ENCODE results near the gene STIM1. TPM values are rescaled to one million over a fixed set of nuclear protein-coding genes. Genes with fewer than 3 reads are reported as not detected.

Gene STIM1
- total RNA-seq, 2 experiments from 2014 or later: 55.9 to 61.1 TPM

DNA sequence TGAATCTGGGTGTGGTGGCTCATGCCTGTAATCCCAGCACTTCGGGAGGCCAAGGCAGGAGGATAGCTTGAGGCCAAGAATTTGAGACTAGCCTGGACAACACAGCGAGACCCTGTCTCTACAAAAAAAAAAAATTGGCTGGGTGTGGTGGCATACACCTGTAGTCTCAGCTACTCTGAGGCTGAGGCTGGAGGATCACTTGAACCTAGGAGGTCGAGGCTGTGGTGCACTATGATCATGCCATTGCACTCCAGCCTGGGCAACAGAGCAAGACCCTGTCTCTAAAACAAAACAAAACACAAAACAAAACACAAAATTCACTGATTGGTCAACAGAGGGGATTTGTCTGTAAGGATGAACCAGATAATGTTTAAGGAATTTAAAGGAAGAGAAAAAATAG lies 113.7 kb downstream of the STIM1 start:
- Mint-ChIP-seq H3K27ac (peak overlapping the region; percentile 85), H3K36me3 (peaks cover 23% of the 10 kb centered on the region), H3K9me3 (no peaks in the 10 kb centered on the region), H3K27me3 (no peaks in the 10 kb centered on the region), H3K4me1 (ENCODE audit: low read depth) (peaks cover 73% of the 10 kb centered on the region), H3K4me3 (peak overlapping the region; percentile 42)
- no peak for DNase-seq
- CTCF ChIA-PET: interaction anchor here (1.0 to 1.3 kb wide), 2 partner anchors 64 to 114 kb away, joined by 3 to 7 read pairs; partner anchors contain the start of gene STIM1
- intact Hi-C loops (cut with micrococcal nuclease): loop anchor here (1.0 kb wide), 6 partner anchors 10 to 115 kb away; no protein-coding TSS in a partner anchor
- POLR2A ChIA-PET: interaction anchor here (2.6 kb wide), 1 partner anchor 114 kb away, joined by 15 read pairs; the partner anchor contains the start of gene STIM1

- intact Hi-C loops (cut with micrococcal nuclease): loop anchor here (1.0 kb wide), 6 partner anchors 10 to 115 kb away; no protein-coding TSS in a partner anchor
- Mint-ChIP-seq H3K4me1 (ENCODE audit: low read depth) (peaks cover 73% of the 10 kb centered on the region), H3K27ac (peak overlapping the region; percentile 85), H3K36me3 (peaks cover 23% of the 10 kb centered on the region), H3K4me3 (peak overlapping the region; percentile 42), H3K27me3 (no peaks in the 10 kb centered on the region), H3K9me3 (no peaks in the 10 kb centered on the region)
- POLR2A ChIA-PET: interaction anchor here (0.6 to 2.6 kb wide), 3 partner anchors 9 to 114 kb away, joined by 3 to 15 read pairs (median 4); partner anchors contain the start of gene STIM1
- DNase-seq: peak; percentile 49
- CTCF ChIA-PET: interaction anchor here (0.8 to 1.8 kb wide), 6 partner anchors 9 to 121 kb away, joined by 3 to 16 read pairs (median 4); partner anchors contain the start of gene STIM1
Observed at GRCh38 chr11:3969613-3970012, 114.1 kb downstream of the STIM1 start.

DNA sequence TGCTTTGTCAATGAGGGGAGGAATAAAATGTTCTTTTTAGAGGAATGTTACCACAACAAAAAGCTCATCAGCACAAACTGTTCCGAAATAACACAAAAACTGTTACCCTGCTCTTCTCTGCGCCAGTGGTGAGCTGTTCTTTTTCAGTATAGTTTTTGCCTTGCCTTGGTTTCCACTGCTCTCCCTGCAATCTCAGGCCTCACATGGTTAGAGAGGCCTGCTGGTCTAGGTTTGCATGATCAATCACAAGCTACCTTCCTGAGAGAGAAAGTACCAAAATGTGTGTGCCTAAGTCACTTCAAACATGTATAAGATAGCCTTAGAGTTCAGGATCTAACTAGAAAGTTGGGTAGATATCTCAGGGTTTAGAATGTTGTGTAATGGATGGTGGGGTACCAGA lies 114.6 kb downstream of the STIM1 start:
- H3K36me3 Mint-ChIP-seq: peaks cover 23% of the 10 kb centered on the region

GRCh38 chr11:3971756-3972404 lies 116.4 kb downstream of the STIM1 start:
- peak overlapping the region; percentile 44 for H3K27ac Mint-ChIP-seq

More for the DNA sequence above, 114.6 kb downstream of the STIM1 start:
- Mint-ChIP-seq H3K4me3 (peak overlapping the region; percentile 42), H3K4me1 (ENCODE audit: low read depth) (peaks cover 74% of the 10 kb centered on the region), H3K27me3 (no peaks in the 10 kb centered on the region), H3K9me3 (no peaks in the 10 kb centered on the region), H3K27ac (peak overlapping the region; percentile 85)
- CTCF ChIA-PET: interaction anchor here (0.8 to 1.8 kb wide), 5 partner anchors 10 to 122 kb away, joined by 3 to 16 read pairs (median 4); partner anchors contain the start of gene STIM1
- DNase-seq: peak; percentile 64
- intact Hi-C loops (cut with micrococcal nuclease): no loop called here
- POLR2A ChIA-PET: interaction anchor here (0.6 to 2.6 kb wide), 4 partner anchors 9 to 115 kb away, joined by 3 to 15 read pairs (median 4); partner anchors contain the start of gene STIM1

GRCh38 chr11:3972431-3972830 lies 117.0 kb downstream of the STIM1 start:
- CTCF ChIA-PET: interaction anchor here (3.1 kb wide), 1 partner anchor 117 kb away, joined by 17 read pairs; the partner anchor contains the start of gene STIM1
- H3K4me3 Mint-ChIP-seq: no peak overlapping the region
- POLR2A ChIA-PET: no interaction called here
- H3K9me3 Mint-ChIP-seq: no peaks in the 10 kb centered on the region
- H3K27ac Mint-ChIP-seq: no peak overlapping the region
- no peak for DNase-seq
- peaks cover 59% of the 10 kb centered on the region for H3K4me1 Mint-ChIP-seq (ENCODE audit: low read depth)
- intact Hi-C loops (cut with micrococcal nuclease): no loop called here
- H3K27me3 Mint-ChIP-seq: no peaks in the 10 kb centered on the region
- peaks cover 23% of the 10 kb centered on the region for H3K36me3 Mint-ChIP-seq

More at GRCh38 chr11:3971756-3972404, 116.4 kb downstream of the STIM1 start:
- intact Hi-C loops (cut with micrococcal nuclease): no loop called here
- ChIA-PET POLR2A (no interaction called here), CTCF (interaction anchor here (3.1 kb wide), 1 partner anchor 117 kb away, joined by 17 read pairs; the partner anchor contains the start of gene STIM1)
- Mint-ChIP-seq H3K36me3 (peaks cover 23% of the 10 kb centered on the region), H3K27me3 (no peaks in the 10 kb centered on the region), H3K4me3 (no peak overlapping the region), H3K4me1 (ENCODE audit: low read depth) (peaks cover 61% of the 10 kb centered on the region), H3K9me3 (no peaks in the 10 kb centered on the region)
- DNase-seq: no peak

DNA sequence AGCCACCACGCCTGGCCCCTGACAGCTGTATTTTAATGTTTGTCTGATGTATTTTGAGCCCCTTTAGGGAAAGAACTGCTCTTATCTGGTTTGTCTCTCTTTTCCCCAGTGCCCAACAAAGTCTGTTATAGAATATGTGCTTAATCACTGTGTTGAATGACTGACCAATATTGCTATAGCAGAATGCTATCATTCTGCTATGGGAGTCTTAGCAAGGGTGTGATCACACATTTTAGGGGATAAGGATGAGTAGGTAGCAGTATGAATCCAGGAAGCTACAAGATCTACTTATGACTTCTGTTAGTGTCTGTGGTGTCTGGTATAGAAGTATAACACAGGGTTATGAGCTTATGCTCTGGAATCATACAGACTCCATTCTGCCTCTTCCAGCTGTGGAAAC lies 121.6 kb downstream of the STIM1 start:
- H3K27me3 Mint-ChIP-seq: no peaks in the 10 kb centered on the region
- intact Hi-C loops (cut with micrococcal nuclease): no loop called here
- no peak overlapping the region for H3K27ac Mint-ChIP-seq
- peaks cover 6% of the 10 kb centered on the region for H3K36me3 Mint-ChIP-seq
- no peak overlapping the region for H3K4me3 Mint-ChIP-seq
- H3K4me1 Mint-ChIP-seq (ENCODE audit: low read depth): peaks cover 48% of the 10 kb centered on the region
- no peaks in the 10 kb centered on the region for H3K9me3 Mint-ChIP-seq
- ChIA-PET CTCF (interaction anchor here (0.9 to 1.8 kb wide), 2 partner anchors 10 to 122 kb away, joined by 3 to 17 read pairs; partner anchors contain the start of gene STIM1), POLR2A (interaction anchor here (1.2 kb wide), 1 partner anchor 12 kb away, joined by 3 read pairs; no protein-coding TSS in a partner anchor)
- no peak for DNase-seq

DNA sequence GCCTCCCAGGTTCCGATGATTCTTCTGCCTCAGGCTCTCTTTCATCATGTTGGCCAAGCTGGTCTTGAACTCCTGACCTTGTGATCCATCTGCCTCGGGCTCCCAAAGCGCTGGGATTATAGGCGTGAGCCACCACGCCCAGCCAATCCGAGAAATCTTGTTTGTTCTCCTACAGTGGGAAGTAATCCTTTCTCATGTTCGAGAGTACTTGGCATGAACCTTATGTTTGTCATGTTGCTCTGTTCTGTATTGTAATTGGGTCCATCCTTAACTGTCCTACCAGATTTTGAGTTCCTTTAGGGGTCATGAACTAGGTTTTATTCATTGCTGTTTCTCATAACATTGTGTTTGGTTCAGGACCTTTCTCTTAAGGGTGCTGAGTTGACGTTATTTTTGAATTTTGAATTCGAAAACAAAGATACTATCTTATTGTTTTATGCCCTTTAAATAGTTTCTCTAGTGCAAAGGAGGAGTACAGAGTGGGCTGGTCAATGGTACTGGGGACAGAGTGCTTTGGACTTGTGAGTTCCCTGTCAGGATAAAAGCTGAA lies 125.7 kb downstream of the STIM1 start:
- Mint-ChIP-seq H3K36me3 (no peaks in the 10 kb centered on the region), H3K4me1 (ENCODE audit: low read depth) (peaks cover 71% of the 10 kb centered on the region), H3K27me3 (no peaks in the 10 kb centered on the region), H3K27ac (peak overlapping the region; percentile 0), H3K4me3 (no peak overlapping the region), H3K9me3 (no peaks in the 10 kb centered on the region)
- DNase-seq: no peak
- intact Hi-C loops (cut with micrococcal nuclease): no loop called here
- POLR2A ChIA-PET: interaction anchor here (1.1 kb wide), 1 partner anchor 8 kb away, joined by 3 read pairs; no protein-coding TSS in a partner anchor
- CTCF ChIA-PET: interaction anchor here (0.6 kb wide), 1 partner anchor 57 kb away, joined by 6 read pairs; no protein-coding TSS in a partner anchor

GRCh38 chr11:3982431-3982830 lies 127.0 kb downstream of the STIM1 start:
- Mint-ChIP-seq H3K36me3 (no peaks in the 10 kb centered on the region), H3K27ac (no peak overlapping the region), H3K27me3 (no peaks in the 10 kb centered on the region), H3K4me1 (ENCODE audit: low read depth) (peaks cover 74% of the 10 kb centered on the region), H3K4me3 (no peak overlapping the region), H3K9me3 (no peaks in the 10 kb centered on the region)
- ChIA-PET POLR2A (no interaction called here), CTCF (interaction anchor here (0.7 kb wide), 1 partner anchor 134 kb away, joined by 3 read pairs; no protein-coding TSS in a partner anchor)
- DNase-seq: no peak
- intact Hi-C loops (cut with micrococcal nuclease): no loop called here

DNA sequence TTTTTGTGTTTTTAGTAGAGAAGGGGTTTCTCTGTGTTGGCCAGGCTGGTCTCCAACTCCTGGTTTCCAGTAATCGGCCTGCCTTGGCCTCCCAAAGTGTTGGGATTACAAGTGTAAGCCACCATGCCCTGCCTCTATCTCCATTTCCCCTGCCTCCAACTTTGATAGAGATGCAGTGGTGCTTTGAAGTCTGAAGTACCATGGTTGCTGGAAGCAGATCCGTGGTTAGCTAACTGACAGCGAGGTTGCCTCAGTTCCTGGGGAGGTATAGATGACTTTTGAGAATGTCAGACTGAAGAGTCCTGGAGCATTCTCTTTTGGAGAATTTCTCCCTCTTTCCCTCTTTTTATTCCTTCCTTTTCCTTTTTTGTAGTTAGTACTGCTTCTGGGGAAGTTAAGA lies 127.6 kb downstream of the STIM1 start:
- Mint-ChIP-seq H3K27me3 (no peaks in the 10 kb centered on the region), H3K4me3 (no peak overlapping the region)
- intact Hi-C loops (cut with micrococcal nuclease): no loop called here

DNA sequence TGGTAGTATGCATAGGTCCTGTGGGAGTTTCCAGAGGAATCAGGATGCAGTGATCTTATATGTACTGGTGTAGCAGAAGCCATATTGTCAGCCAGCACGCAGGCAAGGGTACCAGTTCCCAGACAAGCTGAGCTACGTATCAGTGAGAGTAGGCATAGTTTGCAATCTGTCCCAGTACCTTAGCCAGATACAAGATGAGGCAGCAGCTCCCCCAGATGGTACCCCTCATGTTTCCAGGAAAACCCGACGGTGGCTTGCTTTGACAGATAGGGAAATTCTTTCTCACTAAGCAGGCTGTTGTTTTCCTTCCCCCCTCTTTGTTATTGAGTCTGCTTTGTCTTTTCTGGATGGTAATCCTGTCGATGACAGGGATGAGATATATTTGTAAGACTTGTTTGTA lies 129.4 kb downstream of the STIM1 start:
- Mint-ChIP-seq H3K27me3 (no peaks in the 10 kb centered on the region), H3K4me1 (ENCODE audit: low read depth) (peaks cover 73% of the 10 kb centered on the region), H3K36me3 (peaks cover 2% of the 10 kb centered on the region), H3K4me3 (no peak overlapping the region), H3K9me3 (no peaks in the 10 kb centered on the region), H3K27ac (peak overlapping the region; percentile 18)
- intact Hi-C loops (cut with micrococcal nuclease): loop anchor here (1.0 to 5.0 kb wide), 2 partner anchors 72 to 131 kb away; no protein-coding TSS in a partner anchor
- POLR2A ChIA-PET: interaction anchor here (0.6 to 0.8 kb wide), 2 partner anchors 39 to 131 kb away, joined by 3 to 5 read pairs; no protein-coding TSS in a partner anchor
- peak; percentile 69 for DNase-seq
- CTCF ChIA-PET: interaction anchor here (0.7 to 2.9 kb wide), 9 partner anchors 18 to 143 kb away, joined by 3 to 23 read pairs (median 4); partner anchors contain the start of gene STIM1

More for the DNA sequence above, 127.6 kb downstream of the STIM1 start:
- Mint-ChIP-seq H3K36me3 (peaks cover 2% of the 10 kb centered on the region), H3K27ac (no peak overlapping the region), H3K9me3 (no peaks in the 10 kb centered on the region), H3K4me1 (ENCODE audit: low read depth) (peaks cover 76% of the 10 kb centered on the region)
- CTCF ChIA-PET: interaction anchor here (2.4 to 2.9 kb wide), 2 partner anchors 90 to 128 kb away, joined by 12 to 23 read pairs; partner anchors contain the start of gene STIM1
- DNase-seq: no peak
- POLR2A ChIA-PET: no interaction called here

GRCh38 chr11:3985631-3986030 lies 130.2 kb downstream of the STIM1 start:
- peaks cover 5% of the 10 kb centered on the region for H3K36me3 Mint-ChIP-seq
- H3K27me3 Mint-ChIP-seq: no peaks in the 10 kb centered on the region
- H3K9me3 Mint-ChIP-seq: no peaks in the 10 kb centered on the region
- intact Hi-C loops (cut with micrococcal nuclease): loop anchor here (1.0 to 5.0 kb wide), 2 partner anchors 72 to 131 kb away; no protein-coding TSS in a partner anchor
- CTCF ChIA-PET: interaction anchor here (1.2 to 2.9 kb wide), 3 partner anchors 82 to 137 kb away, joined by 3 to 23 read pairs (median 23); partner anchors contain the start of gene STIM1
- no peak overlapping the region for H3K27ac Mint-ChIP-seq
- H3K4me1 Mint-ChIP-seq (ENCODE audit: low read depth): peaks cover 76% of the 10 kb centered on the region
- POLR2A ChIA-PET: no interaction called here
- H3K4me3 Mint-ChIP-seq: no peak overlapping the region
- DNase-seq: no peak

Data from activated CD4-positive, alpha-beta memory T cell treated with anti-CD3 and anti-CD28 coated beads for 36 hours (primary cell).